Activated CD4-positive, alpha-beta T cell treated with anti-CD3 and anti-CD28 coated beads, Interleukin-2, amount 50 U/mL, for 1 hour (primary cell): Measurements from ENCODE around the gene MORN5.

Source experiments
- DNase-seq: peaks from one replicate; pipeline ENCODE4 v3.0.0-alpha.2; 2020

Gene MORN5

GRCh38 chr9:122125509-122126330 is 34.0 kb upstream of the MORN5 start:
- DNase-seq: no peak

- no peak for DNase-seq
These were observed 33.1 kb upstream of the MORN5 start for GRCh38 chr9:122126331-122127261.

- no peak for DNase-seq
These were observed 32.3 kb upstream of the MORN5 start for GRCh38 chr9:122127396-122127798.

- no peak for DNase-seq
These were observed 31.4 kb upstream of the MORN5 start for GRCh38 chr9:122128007-122128968.

GRCh38 chr9:122128969-122129343 is 30.8 kb upstream of the MORN5 start:
- DNase-seq: no peak

GRCh38 chr9:122129969-122130368 is 29.7 kb upstream of the MORN5 start:
- DNase-seq: no peak

GRCh38 chr9:122130837-122131236 is 28.9 kb upstream of the MORN5 start:
- DNase-seq: no peak

GRCh38 chr9:122131401-122132001 is 28.2 kb upstream of the MORN5 start:
- DNase-seq: no peak

- no peak for DNase-seq
These were observed 27.2 kb upstream of the MORN5 start for GRCh38 chr9:122132539-122132938.

- no peak for DNase-seq
These were observed 26.3 kb upstream of the MORN5 start for GRCh38 chr9:122133263-122133983.

GRCh38 chr9:122133984-122134535 is 25.6 kb upstream of the MORN5 start:
- no peak for DNase-seq

GRCh38 chr9:122134822-122135528 is 24.7 kb upstream of the MORN5 start:
- DNase-seq: no peak

- no peak for DNase-seq
These were observed 24.2 kb upstream of the MORN5 start for GRCh38 chr9:122135529-122135859.

- DNase-seq: no peak
These were observed 21.0 kb upstream of the MORN5 start for GRCh38 chr9:122138560-122139268.

GRCh38 chr9:122140368-122141193 is 19.1 kb upstream of the MORN5 start:
- DNase-seq: no peak

- no peak for DNase-seq
These were observed 18.0 kb upstream of the MORN5 start for GRCh38 chr9:122141671-122142070.

- DNase-seq: no peak
These were observed 16.4 kb upstream of the MORN5 start for GRCh38 chr9:122143296-122143695.

- no peak for DNase-seq
These were observed 15.8 kb upstream of the MORN5 start for GRCh38 chr9:122143876-122144405.
